H9 (cell line): ENCODE results near the gene EPS15. TPM values are rescaled to one million over a fixed set of nuclear protein-coding genes. Genes with fewer than 3 reads are reported as not detected.

Experiments used
- DNase-seq: peaks from one replicate; pipeline ENCODE4 v3.0.0-alpha.2; 2017
- H2AFZ ChIP-seq: one replicate; pipeline ENCODE4 v1.6.1; 2013; ENCODE audit warnings: mild to moderate bottlenecking, low read length, control low read depth, moderate library complexity
- H2AK5ac ChIP-seq: 2 replicates; pipeline ENCODE4 v1.6.1; 2013; ENCODE audit warnings: low read length, control low read depth, mixed read lengths; ENCODE audit not compliant: insufficient read length
- H2BK120ac ChIP-seq: one replicate; pipeline ENCODE4 v1.6.1; 2013; ENCODE audit warnings: low read depth, mild to moderate bottlenecking, low read length, control low read depth, inconsistent platforms; ENCODE audit not compliant: poor library complexity, severe bottlenecking
- H2BK12ac ChIP-seq: 2 replicates; pipeline ENCODE4 v1.6.1; 2013; ENCODE audit warnings: low read length, control low read depth, mixed read lengths, low read depth; ENCODE audit not compliant: insufficient read length
- H2BK15ac ChIP-seq: 2 replicates; pipeline ENCODE4 v1.6.1; 2013; ENCODE audit warnings: low read depth, low read length, control low read depth
- H2BK20ac ChIP-seq: one replicate; pipeline ENCODE4 v1.6.1; 2013; ENCODE audit warnings: low read depth, mild to moderate bottlenecking, low read length, control low read depth, inconsistent platforms; ENCODE audit not compliant: poor library complexity, severe bottlenecking
- H2BK5ac ChIP-seq: 2 replicates; pipeline ENCODE4 v1.6.1; 2013; ENCODE audit warnings: low read length, control low read depth, mixed read lengths; ENCODE audit not compliant: insufficient read length
- H3K14ac ChIP-seq: 2 replicates; pipeline ENCODE4 v1.6.1; 2013; ENCODE audit warnings: low read length, control low read depth; ENCODE audit not compliant: insufficient read depth
- H3K18ac ChIP-seq: 2 replicates; pipeline ENCODE4 v1.6.1; 2013; ENCODE audit warnings: low read depth, mild to moderate bottlenecking, mixed read lengths, low read length, control low read depth; ENCODE audit not compliant: insufficient read length
- H3K23ac ChIP-seq: 2 replicates; pipeline ENCODE4 v1.6.1; 2013; ENCODE audit warnings: low read length, control low read depth, mixed read lengths, low read depth; ENCODE audit not compliant: insufficient read length
- H3K23me2 ChIP-seq: 2 replicates; pipeline ENCODE4 v1.6.1; 2013; ENCODE audit warnings: low read depth, mild to moderate bottlenecking, mixed read lengths, low read length, control low read depth; ENCODE audit not compliant: insufficient read length, poor library complexity, severe bottlenecking
- H3K27ac ChIP-seq: 2 replicates; pipeline ENCODE4 v1.5.1; 2013; ENCODE audit warnings: low read length, control low read depth, mixed read lengths, low read depth; ENCODE audit not compliant: insufficient read length
- H3K27me3 ChIP-seq: 2 replicates; pipeline ENCODE4 v1.6.1; 2013; ENCODE audit warnings: low read length, control low read depth, inconsistent platforms; ENCODE audit not compliant: insufficient read depth
- H3K4ac ChIP-seq: 2 replicates; pipeline ENCODE4 v1.6.1; 2013; ENCODE audit warnings: low read depth, mild to moderate bottlenecking, control low read depth, inconsistent platforms, low read length, moderate library complexity
- H3K4me1 ChIP-seq: 2 replicates; pipeline ENCODE4 v1.6.1; 2013; ENCODE audit warnings: low read length, control low read depth, inconsistent platforms; ENCODE audit not compliant: insufficient read depth
- H3K4me2 ChIP-seq: 2 replicates; pipeline ENCODE4 v1.6.1; 2013; ENCODE audit warnings: low read length, control low read depth, mixed read lengths; ENCODE audit not compliant: insufficient read length, insufficient read depth
- H3K56ac ChIP-seq: 2 replicates; pipeline ENCODE4 v1.6.1; 2013; ENCODE audit warnings: low read depth, mild to moderate bottlenecking, mixed read lengths, low read length, control low read depth; ENCODE audit not compliant: insufficient read length
- H3K79me1 ChIP-seq: 2 replicates; pipeline ENCODE4 v1.6.1; 2013; ENCODE audit warnings: low read depth, mild to moderate bottlenecking, moderate library complexity, low read length, control low read depth, inconsistent platforms; ENCODE audit not compliant: insufficient read depth, poor library complexity, severe bottlenecking
- H3K79me2 ChIP-seq: 2 replicates; pipeline ENCODE4 v1.6.1; 2013; ENCODE audit warnings: low read length, control low read depth, inconsistent platforms; ENCODE audit not compliant: insufficient read depth
- H3K9ac ChIP-seq: 2 replicates; pipeline ENCODE4 v1.6.1; 2013; ENCODE audit warnings: low read length, control low read depth, mixed read lengths; ENCODE audit not compliant: insufficient read length; ENCODE audit errors: extremely low read depth
- H3K9me3 ChIP-seq: one replicate; pipeline ENCODE4 v1.6.1; 2013; ENCODE audit warnings: low read depth, low read length, inconsistent platforms; ENCODE audit not compliant: control insufficient read depth
- H3T11ph ChIP-seq: one replicate; pipeline ENCODE4 v1.6.1; 2013; ENCODE audit warnings: mild to moderate bottlenecking, low read length, control low read depth, inconsistent platforms
- H4K20me1 ChIP-seq: one replicate; pipeline ENCODE4 v1.6.1; 2013; ENCODE audit not compliant: control insufficient read depth, insufficient read length, insufficient read depth
- H4K5ac ChIP-seq: 2 replicates; pipeline ENCODE4 v1.6.1; 2013; ENCODE audit warnings: low read depth, mild to moderate bottlenecking, mixed read lengths, low read length, control low read depth; ENCODE audit not compliant: insufficient read length
- H4K8ac ChIP-seq: replicated peaks from 2 replicates; pipeline ENCODE4 v1.6.1; 2013; ENCODE audit warnings: low read length, control low read depth, mixed read lengths, low read depth; ENCODE audit not compliant: insufficient read length
- H4K91ac ChIP-seq: 2 replicates; pipeline ENCODE4 v1.6.1; 2013; ENCODE audit warnings: low read depth, mild to moderate bottlenecking, moderate library complexity, mixed read lengths, low read length, control low read depth; ENCODE audit not compliant: insufficient read length
- H3K27ac Mint-ChIP-seq, 3 experiments: 2 replicates in 2 of 3; 3 replicates in 1 of 3; pipeline ENCODE4 v1.8.0; 2020 to 2021; ENCODE audit warnings: mixed read lengths in 3 of 3, mild to moderate bottlenecking in 1 of 3, moderate library complexity in 1 of 3
- H3K27me3 Mint-ChIP-seq: 2 replicates; pipeline ENCODE4 v1.8.0; 2021; ENCODE audit warnings: low read depth, mild to moderate bottlenecking, moderate library complexity, mixed read lengths
- H3K36me3 Mint-ChIP-seq, 3 experiments: 2 replicates in 2 of 3; 3 replicates in 1 of 3; pipeline ENCODE4 v1.8.0; 2020 to 2021; ENCODE audit warnings: low read depth in 3 of 3, mixed read lengths in 3 of 3; ENCODE audit not compliant: insufficient read depth in 1 of 3
- H3K4me1 Mint-ChIP-seq, 2 experiments: 2 replicates each; pipeline ENCODE4 v1.8.0; 2020; ENCODE audit warnings: mixed read lengths in 2 of 2
- H3K4me3 Mint-ChIP-seq, 2 experiments: 2 replicates in 1 of 2; 3 replicates in 1 of 2; pipeline ENCODE4 v1.8.0; 2020 to 2021; ENCODE audit warnings: mild to moderate bottlenecking in 2 of 2, mixed read lengths in 2 of 2, moderate library complexity in 1 of 2
- H3K9me3 Mint-ChIP-seq, 2 experiments: 2 replicates in 1 of 2; 3 replicates in 1 of 2; pipeline ENCODE4 v1.8.0; 2020; ENCODE audit warnings: mild to moderate bottlenecking in 2 of 2, mixed read lengths in 2 of 2, moderate library complexity in 1 of 2
- WGBS: extraction: QIAGEN DNeasy Blood & Tissue Kit; methylation state at CpG from one replicate; pipeline ENCODE4 v1.1.7; 2013; ENCODE audit warnings: missing lambda C conversion rate, low lambda C conversion rate, mixed read lengths; ENCODE audit not compliant: insufficient read length; ENCODE audit errors: extremely low coverage; 5-methylcytosine and 5-hydroxymethylcytosine counted together
- total RNA-seq: library from RNA; stranded (reverse); gene quantifications from 2 replicates; pipeline ENCODE4 v1.2.1, GENCODE V29; 2021
- TF ChIP-seq, protein P1 (sequence below): fragments of 200-600 bp; sonication (generic); conservative IDR thresholded peaks from 3 replicates; pipeline ENCODE4 v1.8.0; 2021; ENCODE audit warnings: antibody characterized with exemption, mild to moderate bottlenecking

Gene EPS15
- total RNA-seq, 1 experiment from 2014 or later: 44.1 TPM

DNA sequence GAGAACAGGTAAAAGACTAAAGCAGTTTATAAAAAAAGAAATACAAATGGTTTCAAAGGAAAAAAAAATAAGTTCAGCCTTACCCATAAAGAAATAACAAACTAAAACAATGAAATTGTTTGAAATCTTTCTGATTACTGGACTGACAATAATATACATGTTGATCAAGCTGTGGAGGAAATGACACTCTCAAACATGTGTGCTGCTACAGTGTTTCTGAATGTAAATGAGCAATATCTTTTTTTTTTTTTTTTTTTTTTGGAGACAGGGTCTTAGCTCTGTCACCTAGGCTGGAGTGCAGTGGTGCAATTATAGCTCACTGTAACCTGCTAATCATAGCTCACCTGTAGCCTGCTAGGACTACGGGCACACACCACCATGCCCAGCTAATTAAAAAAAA is 6.5 kb downstream of the EPS15 start:
- no peak overlapping the region for H3K56ac ChIP-seq
- H3K9ac ChIP-seq: no peak overlapping the region
- no peak overlapping the region for H2BK12ac ChIP-seq
- no CpG with 5 or more reads among the region's 1 CpG for WGBS
- no peak overlapping the region for H3K23ac ChIP-seq
- no peaks in the 10 kb centered on the region for H3K9me3 ChIP-seq
- no peaks in the 10 kb centered on the region for H3K23me2 ChIP-seq
- Mint-ChIP-seq H3K4me1 (peaks cover 8 to 10% of the 10 kb centered on the region in 2 experiments), H3K36me3 (no peaks in the 10 kb centered on the region), H3K27me3 (no peaks in the 10 kb centered on the region), H3K4me3 (no peak overlapping the region), H3K9me3 (no peaks in the 10 kb centered on the region), H3K27ac (no peak overlapping the region)
- peaks cover 2% of the 10 kb centered on the region for H3K79me1 ChIP-seq
- H4K91ac ChIP-seq: no peak overlapping the region
- H4K5ac ChIP-seq: no peak overlapping the region
- H2AK5ac ChIP-seq: no peak overlapping the region
- no peak overlapping the region for H3K14ac ChIP-seq
- H3K4ac ChIP-seq: no peak overlapping the region
- no peaks in the 10 kb centered on the region; the same call in 1 of the 2 replicates for H3K79me2 ChIP-seq
- no peak overlapping the region for H2BK5ac ChIP-seq
- no peak overlapping the region for H2BK120ac ChIP-seq
- H3K27ac ChIP-seq: no peak overlapping the region
- H4K8ac ChIP-seq: no peak overlapping the region
- no peak overlapping the region for H3K18ac ChIP-seq
- H3K4me2 ChIP-seq: no peak overlapping the region
- TF ChIP-seq, protein P1, sequence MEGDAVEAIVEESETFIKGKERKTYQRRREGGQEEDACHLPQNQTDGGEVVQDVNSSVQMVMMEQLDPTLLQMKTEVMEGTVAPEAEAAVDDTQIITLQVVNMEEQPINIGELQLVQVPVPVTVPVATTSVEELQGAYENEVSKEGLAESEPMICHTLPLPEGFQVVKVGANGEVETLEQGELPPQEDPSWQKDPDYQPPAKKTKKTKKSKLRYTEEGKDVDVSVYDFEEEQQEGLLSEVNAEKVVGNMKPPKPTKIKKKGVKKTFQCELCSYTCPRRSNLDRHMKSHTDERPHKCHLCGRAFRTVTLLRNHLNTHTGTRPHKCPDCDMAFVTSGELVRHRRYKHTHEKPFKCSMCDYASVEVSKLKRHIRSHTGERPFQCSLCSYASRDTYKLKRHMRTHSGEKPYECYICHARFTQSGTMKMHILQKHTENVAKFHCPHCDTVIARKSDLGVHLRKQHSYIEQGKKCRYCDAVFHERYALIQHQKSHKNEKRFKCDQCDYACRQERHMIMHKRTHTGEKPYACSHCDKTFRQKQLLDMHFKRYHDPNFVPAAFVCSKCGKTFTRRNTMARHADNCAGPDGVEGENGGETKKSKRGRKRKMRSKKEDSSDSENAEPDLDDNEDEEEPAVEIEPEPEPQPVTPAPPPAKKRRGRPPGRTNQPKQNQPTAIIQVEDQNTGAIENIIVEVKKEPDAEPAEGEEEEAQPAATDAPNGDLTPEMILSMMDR: no peak
- H2BK15ac ChIP-seq: no peak overlapping the region
- no peaks in the 10 kb centered on the region for H3K27me3 ChIP-seq
- DNase-seq: no peak
- H3T11ph ChIP-seq: no peak overlapping the region
- no peak overlapping the region for H2AFZ ChIP-seq
- H3K4me1 ChIP-seq: no peaks in the 10 kb centered on the region
- no peaks in the 10 kb centered on the region for H4K20me1 ChIP-seq
- no peak overlapping the region for H2BK20ac ChIP-seq
